T follicular helper cell (primary cell): ENCODE measurements around the gene COL9A3.
"Not testable (repeated sequence)": the region's sequence is repeated elsewhere in the genome, so short reads cannot be mapped to it uniquely, and the experiment has no call there.

ENCODE experiments used
- DNase-seq: peaks from one replicate; pipeline ENCODE4 v3.0.0-alpha.2; 2020; ENCODE audit warnings: low read depth

Gene COL9A3

GRCh38 chr20:62835931-62836861 is 19.3 kb downstream of the COL9A3 start:
- no peak for DNase-seq

GRCh38 chr20:62836967-62837490 is 20.2 kb downstream of the COL9A3 start:
- DNase-seq, result no peak

- DNase-seq, result no peak
These were observed 20.9 kb downstream of the COL9A3 start for GRCh38 chr20:62837790-62838127.

DNA sequence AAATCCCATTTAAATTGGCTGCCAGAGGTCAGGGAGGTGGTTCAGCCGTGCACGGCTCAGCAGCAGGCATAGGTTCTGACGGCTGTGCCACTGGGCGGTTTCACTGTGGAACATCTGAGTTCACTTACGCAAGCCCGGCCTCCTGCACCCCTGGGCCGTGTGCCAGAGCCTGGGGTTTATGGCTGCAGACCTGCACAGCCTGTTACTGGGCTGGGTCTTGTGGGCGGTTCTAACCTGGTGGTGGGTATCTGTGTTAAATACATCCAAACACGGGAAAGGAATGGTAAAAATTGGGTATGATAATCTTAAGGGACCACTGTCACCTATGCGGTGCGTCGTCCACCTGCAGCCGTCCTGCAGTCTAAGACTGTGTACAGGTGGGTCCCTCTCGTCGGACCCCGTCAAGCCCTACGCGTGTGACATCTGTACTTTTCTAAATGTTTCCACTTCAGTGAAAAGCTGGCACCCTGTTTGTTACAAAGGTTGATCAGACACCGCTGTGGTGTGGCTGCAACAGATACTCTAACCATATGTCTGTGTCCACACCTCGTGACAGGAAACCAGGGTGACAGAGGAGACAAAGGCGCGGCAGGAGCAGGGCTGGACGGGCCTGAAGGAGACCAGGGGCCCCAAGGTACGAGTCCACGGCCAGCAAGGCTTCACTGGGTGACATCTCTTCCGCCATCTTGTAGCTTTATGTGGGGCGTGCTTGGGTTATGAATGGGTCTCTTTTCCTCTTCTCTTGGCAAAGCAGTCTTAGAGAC is 21.5 kb downstream of the COL9A3 start:
- DNase-seq, result no peak

DNA sequence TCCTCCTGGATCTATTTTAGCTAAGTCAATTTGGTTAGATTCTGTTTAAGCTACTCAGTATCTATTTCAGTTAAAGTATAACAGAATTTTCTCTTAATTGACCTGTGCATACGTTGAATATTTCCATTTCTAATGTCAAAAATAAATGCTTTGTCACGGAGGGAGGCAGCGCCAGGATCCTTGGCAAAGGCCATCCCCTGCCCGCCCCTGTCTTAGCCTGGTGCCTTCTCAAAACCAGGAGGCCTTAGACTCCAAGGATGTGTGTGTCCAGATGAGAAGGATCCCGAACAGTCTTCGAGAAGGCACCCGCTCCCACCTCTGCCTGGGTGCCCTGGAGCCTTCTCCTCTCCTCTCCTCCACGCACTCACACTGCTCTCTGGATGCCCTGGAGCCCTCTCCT is 22.4 kb downstream of the COL9A3 start:
- no peak for DNase-seq

- no peak for DNase-seq
These were observed 23.0 kb downstream of the COL9A3 start for GRCh38 chr20:62839816-62840215.

- DNase-seq, result no peak
These were observed 23.7 kb downstream of the COL9A3 start for GRCh38 chr20:62840244-62841197.

DNA sequence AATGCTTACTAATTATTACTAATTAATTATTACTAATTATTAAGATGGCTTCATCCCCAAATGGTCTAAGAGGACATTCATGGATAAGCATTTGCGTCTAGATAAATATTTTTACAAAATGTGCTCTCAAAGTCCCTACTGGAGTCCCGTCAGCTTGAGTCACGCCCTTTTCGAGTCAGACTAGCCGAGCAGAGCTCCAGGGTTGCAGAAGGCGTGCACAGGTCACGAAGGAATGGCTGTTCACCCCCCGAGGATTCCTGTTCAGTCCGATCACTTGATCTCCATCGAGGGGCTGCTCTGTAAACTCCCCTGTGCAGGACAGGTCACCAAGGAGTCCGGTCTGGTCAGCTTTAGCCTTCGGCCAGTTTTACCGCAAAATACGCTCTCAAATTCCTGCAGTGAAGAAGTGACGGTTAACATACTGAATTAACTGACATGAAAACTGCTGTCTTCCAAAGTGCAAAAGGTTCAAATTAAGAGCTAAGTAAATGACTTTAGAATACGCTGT is 24.9 kb downstream of the COL9A3 start:
- DNase-seq, result no peak

DNA sequence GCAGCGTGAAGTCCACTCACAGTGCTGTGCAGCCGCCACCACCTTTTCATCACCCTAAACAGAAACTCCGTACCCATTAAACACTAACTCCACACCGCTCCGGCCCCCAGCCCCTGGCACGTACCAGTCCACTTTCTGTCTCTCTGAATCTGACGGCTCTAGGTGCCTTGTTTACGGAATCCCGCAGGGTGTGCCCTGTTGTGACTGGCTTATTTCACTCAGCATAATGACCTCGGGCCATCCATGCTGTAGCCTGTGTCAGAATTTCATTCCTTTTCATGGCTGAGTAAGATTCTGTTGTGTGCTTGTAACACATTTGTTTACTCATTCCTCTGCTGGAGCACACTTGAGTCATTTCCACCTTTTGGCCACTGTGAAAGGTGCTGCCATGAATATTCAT is 26.8 kb downstream of the COL9A3 start:
- DNase-seq, result no peak

DNA sequence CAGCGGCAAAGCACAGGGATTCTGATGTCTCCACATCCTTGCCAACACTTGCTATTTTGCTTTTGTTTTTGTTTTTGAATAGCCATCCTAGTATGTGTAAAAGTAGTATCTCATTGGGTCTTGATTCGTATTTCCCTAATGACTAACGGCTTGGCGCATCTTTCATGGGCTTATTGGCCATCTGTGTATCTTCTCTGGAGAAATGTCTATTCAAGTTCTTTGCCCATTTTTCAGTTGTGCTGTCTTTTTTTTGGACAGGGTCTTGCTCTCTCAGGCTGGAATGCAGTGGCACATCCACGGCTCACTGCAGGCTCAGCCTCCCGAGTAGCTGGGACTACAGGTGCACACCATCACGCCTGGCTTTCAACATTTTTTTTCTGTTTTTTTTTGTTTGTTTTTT is 27.3 kb downstream of the COL9A3 start:
- DNase-seq, result no peak

GRCh38 chr20:62845416-62846160 is 28.7 kb downstream of the COL9A3 start:
- no peak for DNase-seq

GRCh38 chr20:62846166-62846890 is 29.5 kb downstream of the COL9A3 start:
- DNase-seq, result no peak

- not testable (repeated sequence) for DNase-seq
These were observed 32.1 kb downstream of the COL9A3 start for GRCh38 chr20:62848917-62849316.

GRCh38 chr20:62849431-62849830 is 32.6 kb downstream of the COL9A3 start:
- DNase-seq, result no peak

- no peak for DNase-seq
These were observed 33.6 kb downstream of the COL9A3 start for GRCh38 chr20:62850333-62850974.

DNA sequence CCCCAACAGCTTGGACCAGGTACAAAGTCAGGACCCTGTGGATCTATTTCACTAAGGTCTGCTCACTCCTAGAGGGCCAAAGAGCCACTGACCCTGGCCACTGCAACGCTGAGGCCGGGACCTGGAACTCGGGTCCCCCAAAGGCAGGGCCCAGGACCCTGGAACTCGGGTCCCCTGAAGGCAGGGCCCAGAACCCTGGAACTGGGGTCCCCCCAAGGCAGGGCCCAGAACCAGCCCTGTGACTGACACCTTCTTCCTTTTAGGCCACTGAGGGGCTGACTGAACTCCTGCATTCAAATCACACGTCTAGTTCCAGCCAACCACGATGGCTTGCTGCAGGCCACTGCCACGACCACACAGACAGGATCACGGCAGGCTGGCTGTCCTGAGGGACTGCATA is 35.3 kb downstream of the COL9A3 start:
- DNase-seq, result no peak

DNA sequence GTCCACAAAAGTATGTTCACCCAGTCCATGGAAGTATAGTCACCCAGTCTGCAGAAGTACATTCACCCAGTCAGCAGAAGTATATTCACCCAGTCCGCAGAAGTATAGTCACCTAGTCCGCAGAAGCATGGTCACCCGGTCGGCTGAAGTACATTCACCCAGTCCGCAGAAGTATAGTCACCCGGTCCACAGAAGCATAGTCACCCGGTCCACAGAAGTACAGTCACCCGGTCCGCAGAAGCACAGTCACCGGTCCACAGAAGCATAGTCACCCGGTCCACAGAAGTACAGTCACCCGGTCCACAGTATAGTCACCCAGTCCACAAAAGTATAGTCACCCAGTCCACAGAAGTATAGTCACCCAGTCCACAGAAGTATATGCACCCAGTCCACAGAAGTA is 36.0 kb downstream of the COL9A3 start:
- no peak for DNase-seq

DNA sequence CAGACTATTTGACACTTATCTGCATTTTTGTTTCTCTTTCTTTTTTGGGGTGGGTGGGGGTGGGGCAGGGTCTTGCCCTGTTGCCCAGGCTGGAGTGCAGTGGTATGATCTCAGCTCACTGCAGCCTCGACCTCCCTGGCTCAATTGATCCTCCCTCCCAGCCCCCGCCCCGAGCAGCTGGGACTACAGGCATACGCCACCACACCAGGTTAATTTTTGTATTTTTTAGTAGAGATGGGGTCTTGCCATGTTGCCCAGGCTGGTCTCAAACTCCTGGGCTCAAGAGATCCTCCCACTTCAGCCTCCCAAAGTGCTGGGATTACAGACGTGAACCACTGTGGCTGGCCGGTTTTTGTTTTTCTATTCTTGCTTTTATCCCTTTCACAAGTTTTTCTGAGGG is 36.5 kb downstream of the COL9A3 start:
- not testable (repeated sequence) for DNase-seq

DNA sequence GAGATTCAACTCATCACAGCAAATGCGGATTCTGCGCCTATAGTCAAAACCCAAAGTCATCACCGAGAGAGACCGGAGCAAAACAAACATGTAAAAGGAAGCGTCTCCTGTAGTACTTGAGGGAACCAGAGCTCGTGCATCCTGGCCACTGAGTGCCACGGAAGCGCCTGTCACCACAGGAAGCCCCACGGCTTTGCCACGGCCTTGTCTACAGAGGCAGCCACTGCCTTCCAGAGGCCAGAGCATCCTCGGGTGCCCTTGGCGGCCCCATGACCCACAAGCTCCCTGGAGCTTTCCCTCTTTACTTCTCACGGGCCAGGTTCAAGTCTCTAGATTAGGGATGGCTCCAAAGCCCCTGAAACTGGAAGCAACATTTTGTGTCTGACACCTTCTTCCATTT is 37.3 kb downstream of the COL9A3 start:
- DNase-seq, result no peak

DNA sequence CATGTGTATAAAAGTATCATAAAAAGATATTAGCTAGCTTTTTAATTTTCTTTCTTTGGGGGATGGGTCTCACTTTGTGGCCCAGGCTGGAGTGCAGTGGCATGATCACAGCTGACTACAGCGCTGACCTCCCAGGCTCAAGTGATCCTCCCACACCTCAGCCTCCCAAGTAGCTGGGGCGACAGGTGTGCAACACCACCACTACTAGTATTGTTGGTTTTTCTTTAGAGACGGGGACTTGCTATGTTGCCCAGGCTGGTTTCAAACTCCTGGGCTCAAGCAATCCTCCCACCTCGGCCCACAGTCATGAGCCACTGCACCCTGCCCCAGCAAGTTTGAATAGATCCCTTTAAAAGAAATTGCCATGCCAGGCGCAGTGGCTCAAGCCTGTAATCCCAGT is 38.3 kb downstream of the COL9A3 start:
- no peak for DNase-seq
